Ishikawa (cell line): ENCODE measurements around the gene PDGFC.

Source experiments
- EP300 ChIP-seq: IDR thresholded peaks from 2 replicates; pipeline ENCODE4 v1.6.1; 2012; ENCODE audit warnings: borderline replicate concordance
- FOXM1 ChIP-seq: IDR thresholded peaks from 2 replicates; pipeline ENCODE4 v1.6.1; 2012; ENCODE audit warnings: low read depth, borderline replicate concordance
- RAD21 ChIP-seq: IDR thresholded peaks from 2 replicates; pipeline ENCODE4 v1.6.1; 2012; ENCODE audit warnings: low read depth
- TCF12 ChIP-seq: IDR thresholded peaks from 2 replicates; pipeline ENCODE4 v1.6.1; 2012; ENCODE audit warnings: low read depth
- TEAD4 ChIP-seq: IDR thresholded peaks from 2 replicates; pipeline ENCODE4 v1.6.1; 2012
- TF ChIP-seq, protein P1 (sequence below): IDR thresholded peaks from 2 replicates; pipeline ENCODE4 v1.6.1; 2012; ENCODE audit warnings: low read depth, mild to moderate bottlenecking

DNA sequence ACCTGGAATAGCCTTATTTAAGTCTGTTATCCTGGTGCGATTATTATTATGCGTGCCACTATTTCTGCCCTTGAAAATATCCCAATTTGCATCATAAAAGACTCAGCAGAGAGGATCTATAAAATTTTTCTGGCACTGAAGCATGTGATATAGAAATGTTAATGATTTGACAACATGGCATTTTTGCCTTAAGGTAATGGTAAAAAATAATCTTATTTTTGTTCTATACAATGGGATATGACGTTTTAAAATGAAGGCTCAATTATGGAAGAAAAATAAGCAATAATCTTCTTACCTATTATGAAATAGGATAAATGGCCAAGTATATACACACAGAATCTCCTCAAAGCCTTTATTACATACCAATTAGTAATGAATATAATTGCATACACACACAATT is 113.5 kb downstream of the PDGFC start:
- TF ChIP-seq TEAD4 (no peak), EP300 (no peak), RAD21 (no peak), FOXM1 (no peak), TCF12 (no peak)
- TF ChIP-seq, protein P1, sequence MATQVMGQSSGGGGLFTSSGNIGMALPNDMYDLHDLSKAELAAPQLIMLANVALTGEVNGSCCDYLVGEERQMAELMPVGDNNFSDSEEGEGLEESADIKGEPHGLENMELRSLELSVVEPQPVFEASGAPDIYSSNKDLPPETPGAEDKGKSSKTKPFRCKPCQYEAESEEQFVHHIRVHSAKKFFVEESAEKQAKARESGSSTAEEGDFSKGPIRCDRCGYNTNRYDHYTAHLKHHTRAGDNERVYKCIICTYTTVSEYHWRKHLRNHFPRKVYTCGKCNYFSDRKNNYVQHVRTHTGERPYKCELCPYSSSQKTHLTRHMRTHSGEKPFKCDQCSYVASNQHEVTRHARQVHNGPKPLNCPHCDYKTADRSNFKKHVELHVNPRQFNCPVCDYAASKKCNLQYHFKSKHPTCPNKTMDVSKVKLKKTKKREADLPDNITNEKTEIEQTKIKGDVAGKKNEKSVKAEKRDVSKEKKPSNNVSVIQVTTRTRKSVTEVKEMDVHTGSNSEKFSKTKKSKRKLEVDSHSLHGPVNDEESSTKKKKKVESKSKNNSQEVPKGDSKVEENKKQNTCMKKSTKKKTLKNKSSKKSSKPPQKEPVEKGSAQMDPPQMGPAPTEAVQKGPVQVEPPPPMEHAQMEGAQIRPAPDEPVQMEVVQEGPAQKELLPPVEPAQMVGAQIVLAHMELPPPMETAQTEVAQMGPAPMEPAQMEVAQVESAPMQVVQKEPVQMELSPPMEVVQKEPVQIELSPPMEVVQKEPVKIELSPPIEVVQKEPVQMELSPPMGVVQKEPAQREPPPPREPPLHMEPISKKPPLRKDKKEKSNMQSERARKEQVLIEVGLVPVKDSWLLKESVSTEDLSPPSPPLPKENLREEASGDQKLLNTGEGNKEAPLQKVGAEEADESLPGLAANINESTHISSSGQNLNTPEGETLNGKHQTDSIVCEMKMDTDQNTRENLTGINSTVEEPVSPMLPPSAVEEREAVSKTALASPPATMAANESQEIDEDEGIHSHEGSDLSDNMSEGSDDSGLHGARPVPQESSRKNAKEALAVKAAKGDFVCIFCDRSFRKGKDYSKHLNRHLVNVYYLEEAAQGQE = no peak
